Colonic mucosa (tissue), 4 donors: Measurements from ENCODE around the gene NMRAL1. TPM values are rescaled to one million over a fixed set of nuclear protein-coding genes. Genes with fewer than 3 reads are reported as not detected.

Experiments used
- DNase-seq: peaks from one replicate; pipeline ENCODE4 v3.0.0-alpha.2; 2020
- H3K27ac ChIP-seq: fragments of 200-600 bp; one replicate; pipeline ENCODE4 v1.8.0; 2021
- H3K27me3 ChIP-seq: fragments of 200-600 bp; one replicate; pipeline ENCODE4 v1.8.0; 2021
- H3K36me3 ChIP-seq: fragments of 200-600 bp; one replicate; pipeline ENCODE4 v1.8.0; 2021
- H3K4me1 ChIP-seq: fragments of 200-600 bp; one replicate; pipeline ENCODE4 v1.8.0; 2021; ENCODE audit warnings: mild to moderate bottlenecking
- H3K4me3 ChIP-seq: fragments of 200-600 bp; one replicate; pipeline ENCODE4 v1.8.0; 2021
- H3K9ac ChIP-seq, 2 donors: one replicate each; pipeline ENCODE4 v1.7.0; 2013; ENCODE audit warnings: control low read depth in 2 of 2, low read depth in 2 of 2, low read length in 2 of 2
- H3K9me3 ChIP-seq: fragments of 200-600 bp; one replicate; pipeline ENCODE4 v1.8.0; 2021
- intact Hi-C: fragments of 100-400 bp; cut with DNase I; formaldehyde crosslinking; loops from one replicate; pipeline ENCODE4 v1.14.1; 2022
- total RNA-seq, 2 donors: library from RNA; stranded (reverse); fragmentation: NEBNext Ultra II Directional in 1 of 2; extraction: Animal tissue kit (Norgen Biotek cat#: 25700) in 1 of 2; gene quantifications; one replicate each; pipeline ENCODE4 v1.2.1, GENCODE V29; 2021
- TF ChIP-seq, protein P1 (sequence below): fragments of 200-600 bp; IDR thresholded peaks from one replicate; pipeline ENCODE4 v1.8.0; 2022; ENCODE audit warnings: antibody characterized with exemption, mild to moderate bottlenecking
- donor health status: healthy.
- donor health status: DM: no; HTN: no; CAD: no.
- donor health status: DM: no; HTN: no; CAD: no.

Gene NMRAL1
- total RNA-seq, 2 donors from 2014 or later: 25.8 to 40.2 TPM

DNA sequence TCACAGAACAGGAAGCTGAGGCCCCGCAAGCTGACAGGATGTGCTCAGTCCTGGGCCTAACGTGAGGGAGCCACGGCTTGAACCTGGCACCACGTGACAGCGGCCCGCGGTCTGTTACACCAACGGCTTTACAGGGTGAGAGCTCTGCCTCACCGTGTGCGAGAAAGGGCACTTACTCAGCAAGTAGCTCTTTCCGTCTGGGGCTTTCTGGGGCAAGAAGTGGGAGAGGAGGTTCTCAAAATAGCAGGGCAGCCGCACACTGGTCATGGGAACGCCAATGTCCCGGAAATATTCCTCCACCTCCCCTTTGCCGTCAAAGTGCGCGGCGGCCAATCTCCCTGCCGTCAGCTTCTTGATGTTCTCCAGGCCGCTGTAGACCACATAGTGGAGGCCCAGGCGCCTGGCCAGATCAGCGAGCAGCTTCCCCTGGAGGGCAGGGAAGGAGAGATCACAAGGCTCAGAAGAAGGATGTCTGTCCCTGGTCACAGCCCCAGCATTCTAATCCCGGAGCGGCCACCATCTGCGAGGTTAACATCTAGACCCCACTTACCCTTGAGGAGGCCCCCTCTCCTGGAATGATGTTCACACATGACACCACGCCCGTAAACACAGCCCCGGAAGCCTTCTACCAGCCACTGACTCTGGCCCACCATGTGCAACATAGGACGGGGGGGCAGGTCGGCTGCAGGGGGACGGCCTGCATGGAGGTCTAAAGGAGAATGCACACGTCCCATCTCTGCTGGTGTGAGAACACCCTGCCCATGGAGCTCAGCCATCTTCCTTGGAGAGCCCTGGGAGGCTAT, 8.2 kb downstream of the NMRAL1 start:
- Histone ChIP-seq H3K27ac (no peak overlapping the region), H3K36me3 (peaks cover 8% of the 10 kb centered on the region), H3K27me3 (no peaks in the 10 kb centered on the region), H3K9me3 (no peaks in the 10 kb centered on the region), H3K4me1 (no peaks in the 10 kb centered on the region), H3K9ac (no peak overlapping the region), H3K4me3 (no peak overlapping the region)
- peak; percentile 23 for DNase-seq
- intact Hi-C loops: no loop called here
- TF ChIP-seq, protein P1, sequence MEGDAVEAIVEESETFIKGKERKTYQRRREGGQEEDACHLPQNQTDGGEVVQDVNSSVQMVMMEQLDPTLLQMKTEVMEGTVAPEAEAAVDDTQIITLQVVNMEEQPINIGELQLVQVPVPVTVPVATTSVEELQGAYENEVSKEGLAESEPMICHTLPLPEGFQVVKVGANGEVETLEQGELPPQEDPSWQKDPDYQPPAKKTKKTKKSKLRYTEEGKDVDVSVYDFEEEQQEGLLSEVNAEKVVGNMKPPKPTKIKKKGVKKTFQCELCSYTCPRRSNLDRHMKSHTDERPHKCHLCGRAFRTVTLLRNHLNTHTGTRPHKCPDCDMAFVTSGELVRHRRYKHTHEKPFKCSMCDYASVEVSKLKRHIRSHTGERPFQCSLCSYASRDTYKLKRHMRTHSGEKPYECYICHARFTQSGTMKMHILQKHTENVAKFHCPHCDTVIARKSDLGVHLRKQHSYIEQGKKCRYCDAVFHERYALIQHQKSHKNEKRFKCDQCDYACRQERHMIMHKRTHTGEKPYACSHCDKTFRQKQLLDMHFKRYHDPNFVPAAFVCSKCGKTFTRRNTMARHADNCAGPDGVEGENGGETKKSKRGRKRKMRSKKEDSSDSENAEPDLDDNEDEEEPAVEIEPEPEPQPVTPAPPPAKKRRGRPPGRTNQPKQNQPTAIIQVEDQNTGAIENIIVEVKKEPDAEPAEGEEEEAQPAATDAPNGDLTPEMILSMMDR: no peak

DNA sequence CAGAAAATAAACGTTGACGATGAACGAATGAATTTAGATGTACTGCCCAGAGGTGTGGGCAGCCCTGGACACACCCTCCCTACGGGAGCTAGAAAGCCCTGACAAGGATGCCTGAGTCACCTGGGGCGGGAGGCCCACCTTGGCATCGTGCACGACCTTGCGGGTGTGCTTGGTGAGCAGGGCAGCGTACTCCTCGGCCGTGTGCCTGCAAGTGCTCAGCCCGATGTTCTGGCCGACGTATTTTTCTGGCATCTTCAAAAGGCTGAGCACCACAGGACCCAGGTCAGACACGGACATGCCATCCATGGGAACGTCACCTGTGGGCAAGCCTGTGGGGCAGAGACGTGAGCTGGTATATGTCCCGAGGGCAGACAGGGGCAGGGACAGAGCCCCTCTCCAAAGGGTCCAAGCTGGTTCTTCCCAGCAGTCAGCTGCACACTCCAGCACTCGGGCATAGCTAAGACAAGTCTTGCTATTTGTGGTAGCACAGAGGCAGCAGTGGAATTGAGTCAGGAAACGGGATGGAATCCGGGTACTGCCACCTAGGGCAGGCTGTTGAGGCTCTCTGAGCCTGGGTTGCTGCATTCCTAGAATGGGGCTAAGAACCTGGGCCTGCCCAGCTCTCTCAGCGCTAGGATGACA, 10.8 kb downstream of the NMRAL1 start:
- TF ChIP-seq, protein P1: no peak
- Histone ChIP-seq H3K9ac (no peak overlapping the region), H3K9me3 (no peaks in the 10 kb centered on the region), H3K4me1 (no peaks in the 10 kb centered on the region), H3K36me3 (peaks cover 8% of the 10 kb centered on the region), H3K27ac (no peak overlapping the region), H3K27me3 (no peaks in the 10 kb centered on the region), H3K4me3 (no peak overlapping the region)
- intact Hi-C loops: no loop called here
- no peak for DNase-seq

DNA sequence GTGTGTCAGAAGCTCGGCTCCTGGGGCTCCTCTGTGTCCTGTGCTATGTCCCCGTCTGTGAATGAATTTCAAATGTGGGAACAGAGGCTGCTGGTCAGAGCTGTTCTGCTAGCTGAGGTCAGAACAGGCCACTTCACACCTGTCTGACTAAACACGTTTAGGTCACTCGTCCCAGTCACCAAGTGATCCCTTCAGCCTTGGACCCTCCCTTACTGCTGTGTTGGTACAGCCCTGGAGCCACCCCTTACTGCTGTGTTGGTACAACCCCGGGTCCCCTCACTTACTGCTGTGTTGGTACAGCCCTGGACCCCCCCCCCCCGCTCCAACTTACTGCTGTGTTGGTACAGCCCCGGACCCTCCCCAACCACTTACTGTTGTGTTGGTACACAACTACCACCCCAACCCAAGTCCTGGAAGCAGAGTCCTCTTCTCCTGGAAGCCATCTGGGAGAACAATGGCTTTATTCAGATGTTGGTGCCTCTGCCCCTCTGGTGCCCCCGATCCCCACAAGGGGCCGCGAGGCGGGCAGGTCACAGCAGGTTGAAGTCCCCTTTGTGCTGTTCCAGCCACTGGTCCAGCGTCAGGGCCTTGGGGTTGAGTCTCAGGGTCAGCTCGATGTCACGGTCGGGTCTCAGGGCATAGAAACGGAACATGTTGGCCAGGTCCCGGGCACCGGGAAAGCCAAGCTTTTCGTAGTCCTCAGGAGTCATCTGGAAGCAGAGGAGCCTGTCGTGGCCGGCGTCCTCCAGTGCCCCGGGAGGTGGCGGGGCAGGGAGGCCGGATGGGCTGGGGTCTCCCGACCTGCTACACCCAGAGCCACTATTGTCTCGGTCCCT, 13.0 kb downstream of the NMRAL1 start:
- Histone ChIP-seq H3K27me3 (no peaks in the 10 kb centered on the region), H3K4me3 (no peak overlapping the region), H3K36me3 (peaks cover 8% of the 10 kb centered on the region), H3K9me3 (no peaks in the 10 kb centered on the region), H3K9ac (no peak overlapping the region), H3K27ac (no peak overlapping the region), H3K4me1 (no peaks in the 10 kb centered on the region)
- no peak for DNase-seq
- TF ChIP-seq, protein P1: no peak
- intact Hi-C loops: no loop called here

DNA sequence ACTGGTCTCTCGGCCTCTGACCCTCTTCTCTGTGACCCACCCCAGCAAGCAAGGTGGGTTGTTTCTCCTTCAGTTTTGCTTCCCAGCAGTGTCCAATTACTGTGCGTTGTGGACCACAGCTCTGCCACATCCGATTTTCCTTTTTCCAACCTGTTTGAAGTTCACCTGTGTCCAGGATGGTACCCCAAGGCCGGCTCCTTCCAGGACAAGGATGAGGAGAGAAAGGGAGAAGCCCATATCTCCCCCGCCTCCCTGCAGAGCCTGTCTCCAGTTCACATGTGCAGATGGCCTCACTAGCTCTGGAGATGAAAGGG, 13.5 kb downstream of the NMRAL1 start:
- H3K27ac ChIP-seq: no peak overlapping the region
- DNase-seq: no peak
- intact Hi-C loops: no loop called here
- H3K9me3 ChIP-seq: no peaks in the 10 kb centered on the region
- no peaks in the 10 kb centered on the region for H3K4me1 ChIP-seq
- no peaks in the 10 kb centered on the region for H3K27me3 ChIP-seq
- H3K4me3 ChIP-seq: no peak overlapping the region
- peaks cover 8% of the 10 kb centered on the region for H3K36me3 ChIP-seq
- TF ChIP-seq, protein P1: no peak
- no peak overlapping the region for H3K9ac ChIP-seq

DNA sequence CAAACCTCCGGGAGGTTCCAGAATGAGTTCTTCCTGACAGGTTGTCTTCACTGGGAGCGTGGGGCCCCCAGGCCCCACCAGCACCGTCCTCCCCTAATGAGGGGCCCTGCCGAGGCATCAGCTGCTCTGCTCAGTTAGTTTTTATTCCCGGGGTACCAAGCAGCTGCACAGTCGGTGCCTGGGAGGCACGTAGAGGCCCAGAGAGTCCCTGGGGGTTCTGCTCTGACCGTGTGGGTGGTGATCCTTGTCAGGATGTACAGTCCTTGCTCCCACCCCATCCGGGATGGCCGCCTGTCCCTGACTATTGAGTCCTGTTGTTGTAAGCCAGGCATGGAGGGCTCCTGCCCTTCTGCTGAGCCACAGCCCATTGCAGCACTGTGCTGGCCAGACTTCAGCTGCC, 18.5 kb downstream of the NMRAL1 start:
- no peaks in the 10 kb centered on the region for H3K36me3 ChIP-seq
- no peak for DNase-seq

More for the DNA sequence above, 18.5 kb downstream of the NMRAL1 start:
- Histone ChIP-seq H3K27ac (no peak overlapping the region), H3K4me3 (no peak overlapping the region), H3K9me3 (no peaks in the 10 kb centered on the region), H3K27me3 (no peaks in the 10 kb centered on the region), H3K4me1 (no peaks in the 10 kb centered on the region), H3K9ac (no peak overlapping the region)
- intact Hi-C loops: no loop called here
- TF ChIP-seq, protein P1: no peak
